H1 (cell line): ENCODE measurements around the gene TMEM150B.

Source experiments
- CEBPB ChIP-seq: IDR thresholded peaks from 2 replicates; pipeline ENCODE4 v1.6.1; 2012; ENCODE audit warnings: low read depth, low read length
- NRF1 ChIP-seq: IDR thresholded peaks from 2 replicates; pipeline ENCODE4 v1.6.1; 2011; ENCODE audit warnings: mild to moderate bottlenecking, low read depth, low read length, improper control_type of control experiment
- POLR2A ChIP-seq, 2 experiments: IDR thresholded peaks; 1 replicate in 1 of 2; 2 replicates in 1 of 2; pipeline ENCODE4 v1.6.1; 2011; ENCODE audit warnings: low read depth in 2 of 2, low read length in 2 of 2, mild to moderate bottlenecking in 2 of 2; ENCODE audit errors: control extremely low read depth in 1 of 2
- YY1 ChIP-seq: IDR thresholded peaks from 2 replicates; pipeline ENCODE4 v1.6.1; 2011; ENCODE audit warnings: low read depth, mild to moderate bottlenecking, low read length

- TF ChIP-seq NRF1, result no peak
- TF ChIP-seq CEBPB, result no peak
- no peak for TF ChIP-seq POLR2A (IDR thresholded peaks at IDR 0.05; ENCODE audit: control extremely low read depth in 1 of 2, low read depth in 2 of 2, low read length in 2 of 2)
- no peak for TF ChIP-seq YY1
Measured at GRCh38 chr19:55369653-55370304, 44.6 kb upstream of the TMEM150B start.
